HEK293 (cell line): Measurements from ENCODE around the gene EXOG.

Source experiments
- CTCF ChIA-PET: fragments of 350-600 bp; formaldehyde crosslinking; extraction: SDS; loops from one replicate; lab custom pipeline; 2021; ENCODE audit warnings: antibody characterized with exemption; lab: Yijun Ruan, JAX
- POLR2A ChIA-PET: fragments of 300-600 bp; formaldehyde crosslinking; extraction: SDS; loops from one replicate; lab custom pipeline; 2020; ENCODE audit warnings: antibody characterized with exemption, inconsistent platforms; lab: Yijun Ruan, JAX
- H3K27ac ChIP-seq: fragments of 200-500 bp; sonication (Bioruptor generic); 2 replicates; pipeline ENCODE4 v1.5.1; 2014; ENCODE audit warnings: low read depth, low read length, control low read depth, inconsistent platforms; ENCODE audit errors: extremely low read depth
- H3K36me3 ChIP-seq, 2 experiments: fragments of 200-500 bp in 1 of 2; sonication (Bioruptor generic) in 1 of 2; 1 replicate in 1 of 2; 2 replicates in 1 of 2; pipeline ENCODE4 v1.5.1; 2014 to 2017; ENCODE audit warnings: inconsistent platforms in 2 of 2, low read length in 2 of 2; ENCODE audit not compliant: control insufficient read depth in 2 of 2, insufficient read depth in 1 of 2
- H3K4me1 ChIP-seq: fragments of 200-500 bp; sonication (Bioruptor generic); 2 replicates; pipeline ENCODE4 v1.5.1; 2014; ENCODE audit warnings: mild to moderate bottlenecking, low read length, inconsistent platforms; ENCODE audit not compliant: control insufficient read depth, insufficient read depth
- H3K4me3 ChIP-seq: 2 replicates; pipeline ENCODE4 v1.5.1; 2011; ENCODE audit warnings: low read depth, mild to moderate bottlenecking, control low read depth, low read length, moderate library complexity
- H3K9me3 ChIP-seq: fragments of 200-500 bp; sonication (Bioruptor generic); 2 replicates; pipeline ENCODE4 v1.5.1; 2014; ENCODE audit warnings: low read depth, low read length, inconsistent platforms; ENCODE audit not compliant: control insufficient read depth, insufficient read depth
- GLI4 ChIP-seq: fragments of 450-650 bp; formaldehyde crosslinking; IDR thresholded peaks from 2 replicates; pipeline ENCODE4 v1.5.1; 2016; ENCODE audit warnings: missing biosample characterization, missing genetic modification characterization
- KLF9 ChIP-seq: fragments of 450-650 bp; formaldehyde crosslinking; IDR thresholded peaks from 2 replicates; pipeline ENCODE4 v1.5.1; 2016; ENCODE audit warnings: missing biosample characterization, missing genetic modification characterization, low read depth
- OVOL3 ChIP-seq: fragments of 450-650 bp; formaldehyde crosslinking; IDR thresholded peaks from 2 replicates; pipeline ENCODE4 v1.5.1; 2016; ENCODE audit warnings: missing biosample characterization, missing genetic modification characterization
- PATZ1 ChIP-seq: fragments of 450-650 bp; formaldehyde crosslinking; IDR thresholded peaks from 2 replicates; pipeline ENCODE4 v1.5.1; 2016; ENCODE audit warnings: missing biosample characterization, missing genetic modification characterization
- ZBTB21 ChIP-seq: fragments of 450-650 bp; formaldehyde crosslinking; IDR thresholded peaks from 2 replicates; pipeline ENCODE4 v1.5.1; 2017; ENCODE audit warnings: missing biosample characterization, missing genetic modification characterization
- ZBTB49 ChIP-seq: fragments of 450-650 bp; formaldehyde crosslinking; IDR thresholded peaks from 2 replicates; pipeline ENCODE4 v1.5.1; 2016; ENCODE audit warnings: missing biosample characterization, missing genetic modification characterization, low read depth
- ZNF10 ChIP-seq: fragments of 450-650 bp; formaldehyde crosslinking; IDR thresholded peaks from 2 replicates; pipeline ENCODE4 v1.5.1; 2017; ENCODE audit warnings: missing biosample characterization, missing genetic modification characterization
- ZNF140 ChIP-seq: fragments of 450-650 bp; formaldehyde crosslinking; IDR thresholded peaks from 2 replicates; pipeline ENCODE4 v1.5.1; 2016; ENCODE audit warnings: missing biosample characterization, missing genetic modification characterization
- ZNF184 ChIP-seq: fragments of 450-650 bp; IDR thresholded peaks from 2 replicates; pipeline ENCODE4 v1.5.1; 2018; ENCODE audit warnings: missing biosample characterization, mild to moderate bottlenecking, missing genetic modification characterization
- ZNF223 ChIP-seq: fragments of 450-650 bp; formaldehyde crosslinking; IDR thresholded peaks from 2 replicates; pipeline ENCODE4 v1.5.1; 2016; ENCODE audit warnings: missing biosample characterization, missing genetic modification characterization
- ZNF292 ChIP-seq: fragments of 450-650 bp; formaldehyde crosslinking; IDR thresholded peaks from 2 replicates; pipeline ENCODE4 v1.5.1; 2016; ENCODE audit warnings: low read depth, missing biosample characterization, missing genetic modification characterization, borderline replicate concordance
- ZNF302 ChIP-seq: fragments of 450-650 bp; formaldehyde crosslinking; IDR thresholded peaks from 2 replicates; pipeline ENCODE4 v1.5.1; 2016; ENCODE audit warnings: missing biosample characterization, missing genetic modification characterization, low read depth
- ZNF311 ChIP-seq: fragments of 450-650 bp; formaldehyde crosslinking; IDR thresholded peaks from 2 replicates; pipeline ENCODE4 v1.5.1; 2017; ENCODE audit warnings: missing biosample characterization, missing genetic modification characterization, borderline replicate concordance
- ZNF362 ChIP-seq: fragments of 450-650 bp; formaldehyde crosslinking; IDR thresholded peaks from 2 replicates; pipeline ENCODE4 v1.5.1; 2016; ENCODE audit warnings: missing biosample characterization, missing genetic modification characterization
- ZNF549 ChIP-seq: fragments of 450-650 bp; IDR thresholded peaks from 2 replicates; pipeline ENCODE4 v1.5.1; 2018; ENCODE audit warnings: missing biosample characterization, missing genetic modification characterization, mild to moderate bottlenecking, inconsistent platforms, moderate library complexity
- ZNF596 ChIP-seq: fragments of 450-650 bp; IDR thresholded peaks from 2 replicates; pipeline ENCODE4 v1.5.0; 2018; ENCODE audit warnings: missing biosample characterization, mild to moderate bottlenecking, missing genetic modification characterization, moderate library complexity
- ZNF623 ChIP-seq: fragments of 450-650 bp; formaldehyde crosslinking; IDR thresholded peaks from 2 replicates; pipeline ENCODE4 v1.5.1; 2016; ENCODE audit warnings: missing biosample characterization, missing genetic modification characterization
- ZNF639 ChIP-seq: fragments of 450-650 bp; formaldehyde crosslinking; IDR thresholded peaks from 2 replicates; pipeline ENCODE4 v1.5.1; 2016; ENCODE audit warnings: missing biosample characterization, missing genetic modification characterization
- TF ChIP-seq, protein P1 (sequence below): fragments of 450-650 bp; formaldehyde crosslinking; IDR thresholded peaks from 2 replicates; pipeline ENCODE4 v1.5.1; 2016; ENCODE audit warnings: missing biosample characterization, missing genetic modification characterization

The EXOG gene

GRCh38 chr3:38524141-38524739 lies 28.1 kb downstream of the EXOG start:
- ChIA-PET POLR2A (no interaction called here), CTCF (interaction anchor here (0.7 to 2.5 kb wide), 7 partner anchors 14 to 135 kb away, joined by 3 to 10 read pairs (median 4); partner anchors contain the start of gene EXOG)
- Histone ChIP-seq H3K36me3 (peaks cover 8 to 63% of the 10 kb centered on the region in 2 experiments), H3K4me1 (no peaks in the 10 kb centered on the region), H3K9me3 (no peaks in the 10 kb centered on the region), H3K4me3 (no peak overlapping the region), H3K27ac (no peak overlapping the region)
- TF ChIP-seq, protein P1, sequence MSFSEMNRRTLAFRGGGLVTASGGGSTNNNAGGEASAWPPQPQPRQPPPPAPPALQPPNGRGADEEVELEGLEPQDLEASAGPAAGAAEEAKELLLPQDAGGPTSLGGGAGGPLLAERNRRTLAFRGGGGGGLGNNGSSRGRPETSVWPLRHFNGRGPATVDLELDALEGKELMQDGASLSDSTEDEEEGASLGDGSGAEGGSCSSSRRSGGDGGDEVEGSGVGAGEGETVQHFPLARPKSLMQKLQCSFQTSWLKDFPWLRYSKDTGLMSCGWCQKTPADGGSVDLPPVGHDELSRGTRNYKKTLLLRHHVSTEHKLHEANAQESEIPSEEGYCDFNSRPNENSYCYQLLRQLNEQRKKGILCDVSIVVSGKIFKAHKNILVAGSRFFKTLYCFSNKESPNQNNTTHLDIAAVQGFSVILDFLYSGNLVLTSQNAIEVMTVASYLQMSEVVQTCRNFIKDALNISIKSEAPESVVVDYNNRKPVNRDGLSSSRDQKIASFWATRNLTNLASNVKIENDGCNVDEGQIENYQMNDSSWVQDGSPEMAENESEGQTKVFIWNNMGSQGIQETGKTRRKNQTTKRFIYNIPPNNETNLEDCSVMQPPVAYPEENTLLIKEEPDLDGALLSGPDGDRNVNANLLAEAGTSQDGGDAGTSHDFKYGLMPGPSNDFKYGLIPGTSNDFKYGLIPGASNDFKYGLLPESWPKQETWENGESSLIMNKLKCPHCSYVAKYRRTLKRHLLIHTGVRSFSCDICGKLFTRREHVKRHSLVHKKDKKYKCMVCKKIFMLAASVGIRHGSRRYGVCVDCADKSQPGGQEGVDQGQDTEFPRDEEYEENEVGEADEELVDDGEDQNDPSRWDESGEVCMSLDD: no peak
- no peak for TF ChIP-seq ZBTB49
- no peak for TF ChIP-seq ZNF362 (tag by site-specific recombination)
- no peak for TF ChIP-seq ZNF549 (tag by site-specific recombination)
- TF ChIP-seq ZNF302 (tag by site-specific recombination): no peak
- no peak for TF ChIP-seq ZNF223 (tag by site-specific recombination)
- TF ChIP-seq OVOL3 (tag by site-specific recombination): no peak
- no peak for TF ChIP-seq KLF9 (tag by site-specific recombination)
- TF ChIP-seq ZBTB21 (tag by site-specific recombination): no peak
- TF ChIP-seq ZNF292 (tag by site-specific recombination): no peak
- no peak for TF ChIP-seq ZNF596 (tag by site-specific recombination)

- POLR2A ChIA-PET: no interaction called here
- peaks cover 8 to 64% of the 10 kb centered on the region in 2 experiments for H3K36me3 ChIP-seq
- no peaks in the 10 kb centered on the region for H3K4me1 ChIP-seq
- TF ChIP-seq ZNF184 (no peak), ZNF140 (tag by site-specific recombination) (no peak), ZNF639 (no peak)
- CTCF ChIA-PET: no interaction called here
- H3K4me3 ChIP-seq: no peak overlapping the region
- H3K9me3 ChIP-seq: no peaks in the 10 kb centered on the region
- H3K27ac ChIP-seq: no peak overlapping the region
Measured at GRCh38 chr3:38526792-38527191, 30.7 kb downstream of the EXOG start.

- ChIA-PET POLR2A (no interaction called here), CTCF (interaction anchor here (0.8 kb wide), 1 partner anchor 16 kb away, joined by 3 read pairs; no protein-coding TSS in a partner anchor)
- Histone ChIP-seq H3K9me3 (no peaks in the 10 kb centered on the region), H3K4me1 (no peaks in the 10 kb centered on the region), H3K27ac (no peak overlapping the region), H3K4me3 (no peak overlapping the region), H3K36me3 (peaks cover 5 to 52% of the 10 kb centered on the region in 2 experiments)
- TF ChIP-seq ZNF311 (tag by site-specific recombination) (no peak), ZNF10 (tag by site-specific recombination) (no peak), GLI4 (no peak), PATZ1 (tag by site-specific recombination) (no peak), ZNF623 (no peak)
Measured at GRCh38 chr3:38528457-38528856, 32.3 kb downstream of the EXOG start.
